ENCODE data around the gene RNASET2.

Gene RNASET2

GRCh38 chr6:166944666-166945256 is 11.6 kb downstream of the RNASET2 start:
- DNase-seq = no peak

DNA sequence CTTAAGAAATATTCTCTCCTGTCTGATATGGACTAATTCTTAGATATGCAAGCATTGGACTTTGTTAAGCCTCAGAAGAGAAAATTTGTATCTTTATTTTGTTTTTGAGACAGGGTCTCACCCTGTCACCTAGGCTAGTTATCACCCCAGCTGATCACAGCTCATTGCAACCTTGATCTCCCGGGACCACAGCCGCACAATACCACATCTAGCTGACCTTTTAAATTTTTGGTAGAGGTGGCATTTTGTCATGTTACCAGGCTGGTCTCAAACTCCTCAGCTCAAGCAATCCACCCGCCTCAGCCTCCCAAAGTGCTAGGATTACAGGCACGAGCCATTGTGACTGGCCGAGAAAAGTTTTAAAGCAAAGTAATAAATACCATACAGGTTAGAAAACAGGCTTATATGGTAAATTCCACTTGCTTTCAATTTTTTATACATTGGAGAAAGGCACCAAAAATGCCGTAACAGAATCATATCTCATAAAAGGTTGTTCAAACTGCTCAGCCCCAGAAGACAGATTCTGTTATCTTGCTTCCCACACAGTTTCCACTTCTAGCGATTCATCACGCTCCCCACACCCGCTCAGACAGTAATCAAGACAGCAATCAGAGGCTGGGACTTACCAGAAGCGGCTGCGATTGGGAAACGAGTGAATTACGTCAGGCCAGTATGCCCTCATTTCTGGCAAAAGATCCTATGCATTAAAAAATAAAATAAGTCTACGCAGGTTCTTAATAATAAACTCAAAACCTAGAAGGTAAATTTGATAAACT is 13.8 kb downstream of the RNASET2 start:
- no peak for DNase-seq

DNA sequence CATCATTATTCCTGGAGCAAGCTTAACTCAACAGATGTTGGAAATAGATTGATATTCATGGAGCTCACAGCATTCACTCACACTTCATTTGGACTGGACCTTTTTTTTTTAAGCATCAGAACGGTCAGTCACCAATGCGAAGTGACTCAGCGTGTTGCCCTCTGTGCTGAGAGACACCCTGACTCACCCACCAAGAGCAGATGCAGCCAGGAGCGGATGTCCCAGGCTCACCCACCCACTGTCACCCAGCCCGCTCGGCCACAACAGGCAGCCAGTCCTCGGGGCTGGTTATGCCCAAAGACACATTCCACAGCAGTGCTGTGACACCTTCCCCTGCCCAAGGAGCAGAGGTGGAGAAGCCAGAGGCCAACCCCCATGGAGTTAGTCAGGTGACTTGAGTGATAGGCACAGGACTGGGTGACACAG is 15.7 kb downstream of the RNASET2 start:
- DNase-seq = no peak

GRCh38 chr6:166939894-166940293 is 16.5 kb downstream of the RNASET2 start:
- no peak for DNase-seq

- no peak for DNase-seq
Measured at GRCh38 chr6:166939345-166939744, 17.0 kb downstream of the RNASET2 start.

GRCh38 chr6:166938704-166939103 is 17.6 kb downstream of the RNASET2 start:
- no peak for DNase-seq

- no peak for DNase-seq
Measured at GRCh38 chr6:166938150-166938549, 18.2 kb downstream of the RNASET2 start.

DNA sequence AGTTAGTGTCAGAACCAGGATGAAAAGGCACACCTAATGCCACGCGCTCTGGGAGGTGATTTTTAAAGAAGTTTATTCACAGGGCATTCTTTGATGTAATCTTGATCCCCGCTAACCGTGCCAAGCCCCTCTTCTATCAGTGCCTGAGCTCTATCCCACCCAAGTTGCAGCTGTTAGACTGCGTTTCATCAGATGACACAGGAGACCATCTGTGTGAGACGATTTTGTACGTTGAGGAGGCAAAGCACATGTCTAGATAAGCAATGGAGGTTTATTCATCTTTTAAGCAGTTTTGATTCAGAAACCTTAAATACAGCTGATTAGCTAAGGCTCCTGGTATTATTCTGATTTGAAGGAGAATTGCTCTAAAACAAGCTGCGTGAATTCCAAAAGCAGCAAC is 18.6 kb downstream of the RNASET2 start:
- DNase-seq = no peak

- no peak for DNase-seq
Measured at GRCh38 chr6:166936079-166936787, 20.1 kb downstream of the RNASET2 start.

- no peak for DNase-seq
Measured at GRCh38 chr6:166935353-166935752, 21.0 kb downstream of the RNASET2 start.

DNA sequence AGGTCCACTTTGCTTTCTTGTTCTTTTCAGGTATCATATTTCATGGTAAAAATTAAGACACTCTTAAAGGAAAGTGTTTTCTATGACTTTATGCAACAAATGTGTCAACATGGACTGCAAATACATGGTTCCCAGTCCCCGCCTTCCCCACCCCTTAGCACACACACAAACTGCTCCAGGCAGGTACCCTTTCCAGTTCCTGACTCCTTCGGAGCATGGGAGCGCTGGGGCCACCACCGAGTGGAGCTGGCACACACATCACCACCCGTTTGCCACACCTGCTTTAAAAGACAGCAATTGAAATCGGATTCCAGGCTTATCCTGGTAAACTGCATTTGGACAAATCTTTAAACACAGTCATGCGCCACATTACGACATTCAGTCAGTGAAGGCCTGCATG is 22.2 kb downstream of the RNASET2 start:
- no peak for DNase-seq

DNA sequence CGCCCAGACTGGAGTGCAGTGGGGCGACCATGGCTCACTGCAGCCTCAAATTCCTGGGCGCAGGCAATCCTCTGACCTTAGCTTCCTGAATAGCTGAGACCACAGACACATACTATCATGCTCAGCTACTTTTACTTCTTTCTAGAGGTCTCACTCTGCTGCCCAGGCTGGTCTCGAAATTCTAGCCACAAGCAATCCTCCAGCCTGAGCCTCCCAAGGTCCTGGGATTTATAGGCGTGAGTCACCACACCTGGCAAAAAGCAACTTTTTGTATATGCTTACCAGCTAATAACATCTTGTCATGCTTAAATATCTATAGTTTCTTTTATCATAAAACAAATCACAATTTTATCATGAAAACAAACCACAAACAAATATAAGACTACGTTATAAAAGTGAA is 23.0 kb downstream of the RNASET2 start:
- no peak for DNase-seq

- no peak for DNase-seq
Measured at GRCh38 chr6:166932616-166933015, 23.7 kb downstream of the RNASET2 start.

DNA sequence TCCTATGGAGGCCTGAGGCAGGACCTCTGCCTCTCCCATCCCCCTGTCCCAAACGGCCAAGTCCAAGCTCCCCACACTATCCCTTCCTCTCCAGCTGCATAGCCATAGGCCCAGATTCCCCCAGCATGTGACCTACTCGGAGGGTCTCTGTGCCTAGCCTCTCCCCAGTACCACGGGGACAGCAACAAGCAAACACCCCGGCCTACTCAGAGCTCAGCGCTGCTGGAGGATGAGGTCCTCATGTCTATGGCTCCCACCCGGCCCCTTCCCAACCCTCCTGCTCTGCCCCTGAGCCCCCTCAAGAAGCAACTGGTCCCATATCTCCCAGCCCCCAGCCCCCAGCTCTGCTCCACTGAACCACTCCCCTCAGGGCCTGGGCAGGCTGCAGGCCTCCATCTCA is 24.2 kb downstream of the RNASET2 start:
- DNase-seq = no peak

DNA sequence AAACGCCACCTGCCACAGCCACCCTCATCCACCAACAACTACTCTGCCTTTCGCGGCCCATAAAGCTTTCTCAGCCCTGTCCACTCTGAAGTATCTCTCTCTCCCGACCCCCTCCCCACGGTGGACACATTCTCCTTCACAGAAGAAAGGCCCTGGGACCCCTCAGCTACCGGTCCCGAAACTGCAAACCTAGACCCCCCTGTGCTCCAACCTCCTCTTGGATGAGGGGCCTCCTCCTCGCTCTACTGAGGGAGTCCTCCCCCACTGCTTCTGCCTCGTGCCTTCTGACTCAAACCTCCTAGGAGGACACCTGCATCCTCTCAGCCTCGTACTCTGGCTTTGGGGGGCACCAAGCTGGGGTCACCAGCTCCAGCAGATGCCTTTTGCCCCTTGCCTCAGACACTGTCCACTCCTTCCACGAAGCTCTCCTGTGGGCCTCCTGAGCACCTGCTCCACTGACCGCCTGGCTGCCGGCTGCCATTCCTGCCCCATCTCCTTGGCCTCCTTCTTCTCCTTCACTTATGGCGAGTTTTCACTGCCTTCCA is 24.9 kb downstream of the RNASET2 start:
- no peak for DNase-seq

GRCh38 chr6:166930354-166930891 is 25.9 kb downstream of the RNASET2 start:
- DNase-seq = no peak

DNA sequence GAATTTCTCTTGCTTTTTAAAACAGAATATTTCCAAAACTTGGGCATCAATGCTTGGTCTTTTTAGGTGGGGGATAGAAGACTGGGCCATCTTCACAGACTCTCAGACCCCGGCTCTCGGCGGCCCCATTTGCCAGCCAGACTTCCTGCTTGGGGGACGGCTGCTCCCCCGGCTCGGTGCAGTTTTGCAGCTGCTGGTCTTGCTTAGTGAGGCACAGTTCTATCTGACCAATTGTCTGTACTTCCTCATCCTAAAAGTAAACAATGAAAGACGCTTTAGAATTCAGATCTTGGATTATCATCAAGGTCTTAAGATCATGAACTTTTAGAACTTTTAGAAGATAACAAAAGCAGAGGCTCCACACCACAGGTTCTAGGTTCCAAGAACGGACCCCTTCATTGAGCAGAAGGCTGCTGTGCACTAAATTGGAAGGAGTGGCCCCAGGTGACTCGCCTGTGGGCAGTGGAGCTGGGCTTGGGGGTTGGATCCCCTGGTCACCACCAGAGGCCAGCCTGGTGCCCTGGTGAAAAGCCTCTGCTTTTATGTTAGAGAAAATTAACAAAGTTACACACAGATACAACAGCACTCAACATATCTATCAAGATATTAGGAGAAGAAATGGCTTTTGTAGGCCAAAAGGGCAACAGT is 26.7 kb downstream of the RNASET2 start:
- no peak for DNase-seq

DNA sequence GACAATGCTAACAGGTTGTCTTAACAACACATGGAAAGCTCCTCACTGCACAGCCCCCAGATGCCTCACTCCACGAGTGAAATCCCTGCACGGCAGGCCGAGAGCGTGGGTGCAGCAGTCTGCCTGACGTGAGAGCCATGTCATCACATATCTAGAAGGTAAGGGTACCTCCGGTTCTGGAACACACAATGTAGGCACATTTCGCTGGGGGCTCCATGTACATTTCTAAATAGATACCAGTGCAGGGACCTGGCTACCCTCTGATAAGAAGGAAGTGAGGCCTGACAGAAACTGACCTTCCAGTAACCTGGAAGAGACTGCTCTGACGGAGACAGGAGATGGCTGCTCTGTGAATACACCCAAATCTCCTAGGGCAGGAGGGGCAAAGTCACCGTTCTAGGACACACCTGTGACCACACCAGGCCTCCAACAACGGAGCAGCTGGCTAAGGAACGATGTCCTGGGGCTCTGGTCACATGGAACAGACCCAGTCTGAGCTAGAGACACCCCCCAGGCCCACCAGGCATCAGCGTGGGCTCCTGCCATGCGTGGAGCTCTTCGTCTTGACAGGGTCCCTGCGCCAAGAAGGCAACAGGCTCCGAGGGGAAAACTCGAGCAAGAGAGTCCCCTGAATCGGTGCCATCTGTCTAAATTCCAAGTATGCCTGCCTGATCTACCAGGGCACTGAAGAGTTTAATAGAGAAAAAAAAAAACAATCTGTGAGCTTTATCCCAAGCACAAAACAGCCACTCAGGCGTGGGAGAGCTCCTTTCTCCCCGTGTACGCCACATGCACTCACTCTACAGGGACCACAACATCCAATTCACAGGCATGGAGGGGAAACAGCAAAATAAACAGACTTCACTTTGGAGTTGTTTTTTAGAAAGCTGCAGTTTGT is 27.5 kb downstream of the RNASET2 start:
- no peak for DNase-seq

DNA sequence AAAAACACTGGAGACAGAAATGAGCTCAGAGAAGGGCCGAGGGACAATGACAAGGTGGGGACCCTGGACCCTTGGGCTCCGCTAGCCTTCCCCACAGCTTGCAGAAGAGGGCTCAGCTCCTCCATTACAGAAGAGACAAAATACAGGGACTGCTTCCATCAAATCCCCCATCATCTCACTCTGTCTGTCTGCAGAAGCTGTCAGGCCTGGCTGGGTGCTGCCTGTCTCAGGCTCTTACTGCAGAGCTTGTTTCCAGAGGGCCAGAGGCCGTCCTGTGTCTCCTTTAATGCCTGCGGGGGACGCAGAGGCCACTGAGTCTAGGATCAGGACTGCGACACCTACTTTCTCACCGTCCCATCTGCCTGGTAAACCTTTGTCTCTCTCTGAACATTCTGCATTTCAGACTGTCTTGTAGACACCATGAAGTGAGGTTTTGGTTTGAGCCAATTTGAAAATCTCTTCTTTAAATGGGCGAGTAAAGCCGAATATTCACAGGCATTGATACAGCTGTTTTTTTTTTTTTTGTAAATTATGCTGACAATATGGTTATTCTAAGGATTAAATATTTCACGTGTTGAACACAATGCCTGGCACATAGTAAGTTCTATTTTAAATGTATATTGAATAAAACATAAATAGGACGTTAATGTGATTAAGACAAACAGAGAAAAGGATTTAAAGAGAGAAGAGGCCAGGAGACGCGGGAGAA is 28.3 kb downstream of the RNASET2 start:
- DNase-seq = no peak

DNA sequence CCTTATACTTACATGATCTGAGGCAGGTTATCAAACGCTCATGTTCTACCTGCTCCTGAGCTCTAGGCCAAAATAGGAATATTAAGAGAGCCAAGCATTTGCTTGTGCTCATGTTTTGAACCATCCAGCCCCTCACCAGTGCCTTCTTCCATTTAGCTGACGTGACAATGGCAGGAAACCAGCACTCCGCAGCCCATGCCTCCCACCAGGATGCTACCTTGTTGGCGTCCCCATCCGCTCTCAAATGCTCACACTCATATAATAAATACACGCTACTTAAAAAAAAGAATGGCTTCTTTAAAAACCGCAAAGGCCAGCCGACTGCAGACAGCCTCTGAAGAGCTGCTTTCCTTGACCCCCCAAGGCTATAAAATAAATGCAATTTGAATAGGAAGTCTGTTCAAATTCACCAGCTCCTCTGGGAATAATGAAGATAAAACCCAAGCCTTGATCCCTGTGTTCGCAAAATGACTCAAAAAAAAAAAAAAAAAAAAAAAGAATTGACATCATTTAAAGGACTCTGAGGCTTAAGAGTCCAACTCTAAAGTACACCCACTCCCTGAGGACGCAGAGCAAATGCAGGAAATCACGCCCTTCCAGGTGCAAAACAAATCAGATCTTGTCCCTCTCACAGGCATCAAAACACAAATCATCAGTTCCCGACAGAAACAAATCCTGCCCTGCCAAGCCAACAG is 29.0 kb downstream of the RNASET2 start:
- DNase-seq = no peak

GRCh38 chr6:166926748-166927147 is 29.6 kb downstream of the RNASET2 start:
- DNase-seq = no peak
